Kidney (tissue), 14 donors: Measurements from ENCODE around the gene JAZF1. TPM values are rescaled to one million over a fixed set of nuclear protein-coding genes. Genes with fewer than 3 reads are reported as not detected.
"Not testable (repeated sequence)": the region's sequence is repeated elsewhere in the genome, so short reads cannot be mapped to it uniquely, and the experiment has no call there.

Source experiments
- DNase-seq, 5 donors: peaks; one replicate each; pipeline ENCODE4 v3.0.0-alpha.2; 2013 to 2020
- FAIRE-seq: peaks from 2 replicates; lab custom pipeline; 2012; peaks lifted over from hg19 to GRCh38; lab: Jason Lieb, UNC
- H3K27ac ChIP-seq, 2 donors: one replicate each; pipeline ENCODE4 v1.7.0; 2013; ENCODE audit warnings: low read depth in 2 of 2, low read length in 2 of 2, inconsistent platforms in 1 of 2
- H3K27me3 ChIP-seq: one replicate; pipeline ENCODE4 v1.7.1; 2013; ENCODE audit warnings: low read length, inconsistent platforms; ENCODE audit not compliant: control insufficient read depth, insufficient read depth
- H3K36me3 ChIP-seq, 3 donors: one replicate each; pipeline versions ENCODE4 v1.7.0 to v1.7.1; 2013; ENCODE audit warnings: low read length in 3 of 3, control low read depth in 1 of 3, inconsistent platforms in 1 of 3; ENCODE audit not compliant: insufficient read depth in 3 of 3, control insufficient read depth in 2 of 3
- H3K4me1 ChIP-seq, 3 donors: one replicate each; pipeline versions ENCODE4 v1.7.0 to v1.7.1; 2013; ENCODE audit warnings: low read length in 3 of 3, inconsistent platforms in 1 of 3, low read depth in 1 of 3; ENCODE audit not compliant: control insufficient read depth in 2 of 3, insufficient read depth in 2 of 3
- H3K4me3 ChIP-seq, 3 donors: one replicate each; pipeline versions ENCODE4 v1.7.0 to v1.8.1; 2013; ENCODE audit warnings: low read length in 3 of 3, control low read depth in 1 of 3, inconsistent platforms in 1 of 3
- H3K9ac ChIP-seq, 3 donors: one replicate each; pipeline versions ENCODE4 v1.7.0 to v1.7.1; 2013; ENCODE audit warnings: low read length in 3 of 3, control low read depth in 1 of 3, inconsistent platforms in 1 of 3
- H3K9me3 ChIP-seq, 3 donors: one replicate each; pipeline versions ENCODE4 v1.7.0 to v1.7.1; 2013; ENCODE audit warnings: low read length in 3 of 3, control low read depth in 1 of 3, inconsistent platforms in 1 of 3; ENCODE audit not compliant: control insufficient read depth in 2 of 3, insufficient read depth in 1 of 3
- intact Hi-C: fragments of 100-400 bp; cut with DNase I; formaldehyde crosslinking; loops from one replicate; pipeline ENCODE4 v1.11.1; 2022
- polyA plus RNA-seq: library from polyadenylated mRNA; stranded (reverse); fragments of 350-450 nt; fragmentation: Illumina TruSeq; extraction: RNeasy Lipid Tissue Mini Kit (QIAGEN cat#74804); gene quantifications from one replicate; pipeline ENCODE4 v1.2.3, GENCODE V29; 2014; ENCODE audit warnings: low read depth, low replicate concordance; ENCODE audit not compliant: insufficient read depth
- total RNA-seq: library from RNA; stranded (reverse); fragmentation: NEBNext Ultra II Directional; extraction: Animal tissue kit (Norgen Biotek cat#: 25700); gene quantifications from one replicate; pipeline ENCODE4 v1.2.1, GENCODE V29; 2021
- TF ChIP-seq, protein P1 (sequence below): IDR thresholded peaks from 3 replicates; pipeline ENCODE4 v1.5.1; 2012; ENCODE audit warnings: mild to moderate bottlenecking, moderate library complexity, borderline replicate concordance; ENCODE audit not compliant: insufficient read depth; ENCODE audit errors: extremely low read depth
- donor health status: control.
- donor health status: control.
- donor health status: control.
- donor health status: control.
- donor health status: control.
- donor health status: DM: yes; HTN: yes; CAD: no.
- donor health status: Normal renal cell carcinoma (clear cell type).

Gene JAZF1
- total and polyA plus RNA-seq, 2 donors from 2014 or later: 5.7 to 13.1 TPM

DNA sequence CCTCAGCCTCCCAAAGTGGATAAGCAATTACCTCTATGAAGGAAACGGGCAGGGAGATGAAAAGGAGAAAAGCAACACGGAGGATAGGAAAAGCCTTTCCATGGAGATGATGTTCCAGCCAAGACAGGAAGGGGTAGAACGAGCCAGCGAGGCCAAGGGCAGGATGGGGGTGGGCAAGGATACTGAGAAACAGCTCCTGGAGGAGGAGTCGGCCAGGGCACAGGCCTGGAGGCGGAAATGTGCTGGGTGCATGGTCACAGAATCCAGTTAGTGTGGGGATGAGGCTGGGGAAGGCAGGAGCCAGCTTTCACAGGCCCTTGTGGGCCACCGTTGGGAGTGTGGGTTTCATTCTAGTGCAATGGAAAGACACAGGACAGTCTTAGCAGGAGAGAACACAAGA is 162.6 kb downstream of the JAZF1 start:
- Histone ChIP-seq H3K9ac (no peak overlapping the region), H3K36me3 (no peaks in the 10 kb centered on the region), H3K9me3 (no peaks in the 10 kb centered on the region), H3K27me3 (no peaks in the 10 kb centered on the region), H3K4me1 (peaks cover 0 to 2% (median 0%) of the 10 kb centered on the region in 3 donors), H3K27ac (no peak overlapping the region), H3K4me3 (no peak overlapping the region)
- TF ChIP-seq, protein P1, sequence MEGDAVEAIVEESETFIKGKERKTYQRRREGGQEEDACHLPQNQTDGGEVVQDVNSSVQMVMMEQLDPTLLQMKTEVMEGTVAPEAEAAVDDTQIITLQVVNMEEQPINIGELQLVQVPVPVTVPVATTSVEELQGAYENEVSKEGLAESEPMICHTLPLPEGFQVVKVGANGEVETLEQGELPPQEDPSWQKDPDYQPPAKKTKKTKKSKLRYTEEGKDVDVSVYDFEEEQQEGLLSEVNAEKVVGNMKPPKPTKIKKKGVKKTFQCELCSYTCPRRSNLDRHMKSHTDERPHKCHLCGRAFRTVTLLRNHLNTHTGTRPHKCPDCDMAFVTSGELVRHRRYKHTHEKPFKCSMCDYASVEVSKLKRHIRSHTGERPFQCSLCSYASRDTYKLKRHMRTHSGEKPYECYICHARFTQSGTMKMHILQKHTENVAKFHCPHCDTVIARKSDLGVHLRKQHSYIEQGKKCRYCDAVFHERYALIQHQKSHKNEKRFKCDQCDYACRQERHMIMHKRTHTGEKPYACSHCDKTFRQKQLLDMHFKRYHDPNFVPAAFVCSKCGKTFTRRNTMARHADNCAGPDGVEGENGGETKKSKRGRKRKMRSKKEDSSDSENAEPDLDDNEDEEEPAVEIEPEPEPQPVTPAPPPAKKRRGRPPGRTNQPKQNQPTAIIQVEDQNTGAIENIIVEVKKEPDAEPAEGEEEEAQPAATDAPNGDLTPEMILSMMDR: no peak
- intact Hi-C loops: no loop called here
- DNase-seq (peak in 1 of 5 donors; percentile 12), FAIRE-seq (no peak)

- H3K9me3 ChIP-seq: no peaks in the 10 kb centered on the region
- no peak for FAIRE-seq
These were observed 163.2 kb downstream of the JAZF1 start for GRCh38 chr7:28017372-28017771.

GRCh38 chr7:28016297-28016696 is 164.3 kb downstream of the JAZF1 start:
- peaks cover 0 to 2% (median 0%) of the 10 kb centered on the region in 3 donors for H3K4me1 ChIP-seq
- no peak overlapping the region for H3K4me3 ChIP-seq
- no peaks in the 10 kb centered on the region for H3K9me3 ChIP-seq
- intact Hi-C loops: no loop called here
- no peak overlapping the region for H3K27ac ChIP-seq
- DNase-seq (no peak), FAIRE-seq (no peak)
- TF ChIP-seq, protein P1: no peak
- H3K27me3 ChIP-seq: no peaks in the 10 kb centered on the region
- H3K36me3 ChIP-seq: no peaks in the 10 kb centered on the region
- H3K9ac ChIP-seq: no peak overlapping the region

More at GRCh38 chr7:28017372-28017771, 163.2 kb downstream of the JAZF1 start:
- intact Hi-C loops: no loop called here
- no peak for DNase-seq
- H3K4me3 ChIP-seq: no peak overlapping the region
- H3K27ac ChIP-seq: no peak overlapping the region
- peaks cover 0 to 2% (median 0%) of the 10 kb centered on the region in 3 donors for H3K4me1 ChIP-seq
- H3K36me3 ChIP-seq: no peaks in the 10 kb centered on the region
- no peak overlapping the region for H3K9ac ChIP-seq
- TF ChIP-seq, protein P1: no peak
- no peaks in the 10 kb centered on the region for H3K27me3 ChIP-seq

- H3K9ac ChIP-seq: no peak overlapping the region
- no peaks in the 10 kb centered on the region for H3K36me3 ChIP-seq
- H3K27ac ChIP-seq: no peak overlapping the region
- no peaks in the 10 kb centered on the region for H3K9me3 ChIP-seq
- H3K4me3 ChIP-seq: no peak overlapping the region
- intact Hi-C loops: no loop called here
- FAIRE-seq (no peak), DNase-seq (no peak)
- TF ChIP-seq, protein P1: no peak
- H3K27me3 ChIP-seq: no peaks in the 10 kb centered on the region
- peaks cover 0 to 1% (median 0%) of the 10 kb centered on the region in 3 donors for H3K4me1 ChIP-seq
These were observed 165.4 kb downstream of the JAZF1 start for GRCh38 chr7:28015169-28015568.

- H3K4me3 ChIP-seq, H3K4me1 ChIP-seq, intact Hi-C loops, FAIRE-seq, H3K36me3 ChIP-seq, H3K9me3 ChIP-seq, H3K9ac ChIP-seq, DNase-seq, H3K27me3 ChIP-seq, H3K27ac ChIP-seq: not testable (repeated sequence)
These were observed 166.3 kb downstream of the JAZF1 start for GRCh38 chr7:28014340-28014739.
